ENCODE data around the gene CDC42SE2. TPM values are rescaled to one million over a fixed set of nuclear protein-coding genes. Genes with fewer than 3 reads are reported as not detected.
A peak's percentile ranks its signal among the peaks of the same experiment; 100 is the strongest.

CDC42SE2 gene, protein sequence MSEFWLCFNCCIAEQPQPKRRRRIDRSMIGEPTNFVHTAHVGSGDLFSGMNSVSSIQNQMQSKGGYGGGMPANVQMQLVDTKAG
- 49.6 and 52.3 TPM in 2 replicates for total RNA-seq (2014; rRNA removed; shearing (Covaris generic))

DNA sequence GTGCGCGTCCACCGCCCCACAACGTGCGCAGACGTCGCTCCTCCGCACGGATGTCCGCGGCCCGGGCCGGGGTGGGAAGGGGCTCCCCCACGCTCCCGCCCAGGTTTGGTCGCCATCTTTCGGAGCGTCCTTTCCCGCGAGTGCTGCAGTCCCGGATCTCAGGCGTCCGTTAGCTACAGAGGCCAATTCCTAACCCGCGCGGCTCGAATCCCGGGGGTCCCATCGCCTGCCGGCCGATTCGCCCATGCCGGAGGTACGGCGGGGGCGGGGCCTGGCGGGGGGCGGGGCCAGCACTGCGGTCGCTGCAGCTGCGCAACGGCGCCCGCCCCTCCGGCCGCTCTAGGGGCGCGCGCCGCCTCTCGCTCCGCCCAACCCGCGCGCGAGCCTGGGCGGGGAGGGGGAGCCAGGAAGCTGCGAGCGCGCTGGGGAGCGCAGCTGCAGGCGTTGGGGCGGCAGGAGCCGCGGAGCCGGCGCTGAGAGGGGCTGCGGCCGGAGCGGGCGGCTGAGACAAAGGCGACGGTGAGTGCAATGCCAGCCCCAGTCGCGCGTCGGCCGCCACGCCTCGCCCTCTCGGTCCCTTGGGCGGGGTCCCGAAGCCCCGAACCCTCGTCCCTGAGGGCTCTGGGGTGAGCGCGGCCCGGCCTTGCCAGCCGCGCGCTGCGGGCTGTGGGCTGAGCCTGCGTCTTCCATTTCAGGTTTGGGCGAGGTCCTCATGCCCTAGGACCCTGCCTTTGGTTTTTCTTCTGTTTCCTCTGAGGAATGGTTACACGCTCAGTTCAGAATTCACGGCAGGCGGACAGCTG lies at the start of gene CDC42SE2:
TSS of gene CDC42SE2 (plus strand) at position 406 of the 803 bp plus-strand sequence. CDS start 95,441 bp downstream, outside the sequence.
- peak; percentile 67 for DNase-seq (ENCODE audit: low spot score)

DNA sequence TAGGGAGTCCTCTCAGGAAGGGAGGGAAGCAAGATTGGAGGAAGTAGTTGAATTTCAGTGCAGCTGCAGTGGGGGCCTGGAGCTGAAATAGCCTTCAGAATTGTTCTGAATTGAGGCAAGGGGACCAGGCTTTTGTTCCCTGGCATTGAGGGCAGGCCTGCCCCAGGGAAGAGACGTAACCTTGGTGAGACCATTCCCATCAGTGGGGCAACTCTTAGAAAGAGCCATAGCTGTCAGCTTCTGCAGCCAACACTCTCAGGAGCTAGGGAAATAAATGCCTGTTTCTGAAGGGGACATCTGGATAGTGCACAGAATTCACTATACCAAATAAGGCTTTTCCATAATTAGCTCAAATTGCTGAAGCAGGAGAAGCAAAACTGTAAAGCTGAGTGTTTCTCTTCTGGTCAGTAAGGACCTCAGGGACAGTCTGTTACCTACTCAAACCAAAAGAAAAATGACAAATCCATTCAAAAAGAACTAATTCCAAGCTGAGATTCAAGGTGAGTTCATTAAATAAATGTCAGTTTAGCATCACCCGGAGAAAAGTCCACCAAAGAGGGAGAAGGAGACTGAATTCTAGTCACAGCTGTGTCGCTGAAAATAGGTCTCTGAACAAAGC lies 49.1 kb upstream of the CDC42SE2 start:
- DNase-seq (ENCODE audit: low spot score), result no peak

DNA sequence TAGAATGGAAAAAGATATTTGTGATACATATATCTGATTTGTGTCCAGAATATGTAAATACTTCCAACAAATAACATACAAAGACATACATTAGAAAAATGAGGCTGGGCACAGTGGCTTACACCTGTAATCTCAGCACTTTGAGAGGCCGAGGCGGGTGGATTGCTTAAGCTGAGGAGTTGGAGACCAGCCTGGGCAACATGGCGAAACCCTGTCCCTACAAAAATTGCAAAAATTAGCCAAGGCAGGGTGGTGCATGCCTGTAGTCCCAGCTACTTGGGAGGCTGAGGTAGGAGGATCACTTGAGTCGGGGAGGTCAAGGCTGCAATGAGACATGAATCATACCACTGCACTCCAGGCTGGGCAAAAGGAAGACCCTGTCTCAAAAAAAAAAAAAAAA lies 46.1 kb upstream of the CDC42SE2 start:
- no peak for DNase-seq (ENCODE audit: low spot score)

DNA sequence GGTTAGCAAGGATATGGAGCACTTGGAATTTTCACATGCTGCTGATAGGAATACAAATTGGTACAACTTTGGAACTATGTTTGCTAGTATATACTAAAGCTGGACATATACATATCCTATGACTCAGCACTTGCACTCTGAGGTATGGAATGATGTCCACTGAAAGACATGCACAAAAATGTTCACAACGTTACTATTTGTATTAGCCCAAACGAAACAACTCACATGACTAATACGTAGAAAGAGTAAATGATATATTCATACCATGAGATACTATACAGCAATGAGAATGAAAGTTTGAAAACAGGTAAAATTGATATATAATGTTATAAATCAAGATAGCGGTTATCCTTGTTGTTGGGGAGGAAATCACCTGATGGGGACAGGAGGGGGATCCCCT lies 45.5 kb upstream of the CDC42SE2 start:
- no peak for DNase-seq (ENCODE audit: low spot score)

DNA sequence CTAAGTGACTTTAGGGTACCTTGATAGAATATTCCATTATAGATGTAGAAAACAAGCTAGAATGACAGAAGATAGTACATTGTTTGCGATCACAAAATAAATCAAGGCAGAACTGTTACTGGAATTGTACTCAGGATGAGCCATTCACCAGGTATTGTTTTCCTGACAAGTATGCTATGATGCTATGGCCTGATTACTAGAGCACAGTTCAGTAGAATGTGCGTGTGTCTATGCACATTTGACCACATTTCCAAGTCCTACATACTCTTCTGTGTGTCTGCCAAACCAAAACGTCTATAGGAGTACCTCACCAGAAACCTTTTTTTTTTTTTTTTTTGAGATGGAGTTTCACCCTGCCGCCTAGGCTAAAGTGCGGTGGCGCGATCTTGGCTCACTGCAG lies 43.3 kb upstream of the CDC42SE2 start:
- no peak for DNase-seq (ENCODE audit: low spot score)

DNA sequence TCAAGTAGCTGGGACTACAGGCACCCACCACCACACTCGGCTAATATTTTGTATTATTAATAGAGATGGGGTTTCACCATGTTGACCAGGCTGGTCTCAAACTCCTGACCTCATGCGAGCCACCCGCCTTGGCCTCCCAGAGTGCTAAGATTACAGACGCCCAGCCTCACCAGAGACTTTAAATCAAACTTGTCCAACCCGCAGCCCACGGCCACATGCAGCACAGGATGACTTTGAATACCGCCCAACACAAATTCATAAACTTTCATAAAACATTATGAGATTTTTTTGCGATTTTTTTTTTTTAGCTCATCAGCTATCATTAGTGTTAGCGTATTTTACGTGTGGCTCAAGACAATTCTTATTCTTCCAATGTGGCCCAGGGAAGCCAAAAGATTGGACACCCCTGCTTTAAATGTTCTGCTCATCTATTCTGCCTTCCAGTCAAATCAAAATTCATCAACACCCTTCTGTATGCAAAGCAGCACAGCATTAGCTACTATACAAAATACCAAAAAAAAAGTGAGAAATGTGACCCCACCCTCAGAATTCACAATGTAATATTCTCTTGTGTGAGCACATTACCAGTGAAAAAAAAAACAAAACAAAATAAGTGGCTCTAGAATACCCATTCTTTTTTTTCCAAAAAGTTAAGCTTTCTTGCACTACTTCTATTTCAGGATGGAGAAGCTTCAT lies 42.7 kb upstream of the CDC42SE2 start:
- no peak for DNase-seq (ENCODE audit: low spot score)

DNA sequence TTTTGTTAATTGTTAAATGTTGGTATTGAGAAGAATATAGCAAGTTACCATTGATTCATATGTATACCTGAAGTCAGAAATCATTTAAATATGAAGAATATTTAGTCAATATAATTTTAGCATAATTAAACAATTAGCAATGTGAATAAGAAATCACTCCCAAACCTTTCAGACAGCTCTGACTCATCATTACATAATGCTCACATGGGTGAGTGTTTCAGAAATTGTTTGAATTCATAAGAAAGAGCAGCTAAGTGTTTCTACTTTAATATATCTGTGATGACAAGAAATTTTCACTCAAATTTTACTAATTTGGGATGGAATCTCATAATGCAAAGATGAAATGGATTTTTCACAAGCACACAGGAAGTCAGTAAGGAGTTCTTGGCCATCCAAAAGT lies 42.0 kb upstream of the CDC42SE2 start:
- no peak for DNase-seq (ENCODE audit: low spot score)

DNA sequence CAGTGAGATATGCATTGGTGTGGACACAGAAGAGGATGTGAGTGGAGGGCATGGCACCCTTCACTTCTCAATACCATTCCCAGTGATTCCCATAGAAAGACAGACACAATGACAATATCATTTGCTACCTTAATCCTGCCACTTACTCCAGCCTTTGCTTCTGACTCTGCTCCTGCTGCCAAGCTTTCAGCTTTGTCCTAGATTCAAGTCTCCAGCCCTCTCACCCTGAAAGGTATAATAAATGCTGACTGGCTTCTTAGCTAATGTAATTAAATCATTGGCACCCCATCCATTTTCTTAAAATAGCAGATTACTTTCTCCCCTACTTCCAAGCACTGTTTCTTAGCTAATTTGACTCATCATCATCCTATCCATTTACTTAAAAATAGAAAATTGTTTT lies 41.1 kb upstream of the CDC42SE2 start:
- no peak for DNase-seq (ENCODE audit: low spot score)

DNA sequence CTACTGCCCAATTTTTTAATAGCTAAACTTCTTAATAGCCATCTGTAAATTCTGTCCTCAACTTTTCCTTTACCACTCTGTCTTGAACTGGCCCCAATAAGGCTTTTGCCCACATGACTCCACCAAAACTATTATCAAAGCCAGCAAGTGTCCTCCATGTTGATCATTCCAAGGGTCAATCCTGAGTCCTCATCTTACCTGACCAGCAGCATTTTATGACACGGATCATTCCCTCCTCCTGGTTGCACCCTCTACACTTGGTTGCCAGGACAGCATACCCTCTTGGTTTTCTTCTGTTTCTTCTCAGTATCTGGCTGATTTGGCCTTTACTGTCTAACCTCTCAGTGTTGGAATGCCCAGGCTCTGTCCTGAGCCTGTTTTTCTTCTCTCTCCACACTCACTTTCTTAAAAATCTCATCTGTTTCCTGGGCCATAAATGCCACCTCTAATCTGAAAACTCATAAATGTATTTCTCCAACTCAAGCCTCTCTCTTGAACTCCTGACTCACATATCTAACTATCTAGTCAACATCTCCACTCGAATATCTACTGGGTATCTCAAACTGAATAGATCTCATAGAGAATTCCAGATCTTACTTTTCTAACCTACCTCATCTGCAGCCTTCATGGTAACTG lies 40.0 kb upstream of the CDC42SE2 start:
- no peak for DNase-seq (ENCODE audit: low spot score)

DNA sequence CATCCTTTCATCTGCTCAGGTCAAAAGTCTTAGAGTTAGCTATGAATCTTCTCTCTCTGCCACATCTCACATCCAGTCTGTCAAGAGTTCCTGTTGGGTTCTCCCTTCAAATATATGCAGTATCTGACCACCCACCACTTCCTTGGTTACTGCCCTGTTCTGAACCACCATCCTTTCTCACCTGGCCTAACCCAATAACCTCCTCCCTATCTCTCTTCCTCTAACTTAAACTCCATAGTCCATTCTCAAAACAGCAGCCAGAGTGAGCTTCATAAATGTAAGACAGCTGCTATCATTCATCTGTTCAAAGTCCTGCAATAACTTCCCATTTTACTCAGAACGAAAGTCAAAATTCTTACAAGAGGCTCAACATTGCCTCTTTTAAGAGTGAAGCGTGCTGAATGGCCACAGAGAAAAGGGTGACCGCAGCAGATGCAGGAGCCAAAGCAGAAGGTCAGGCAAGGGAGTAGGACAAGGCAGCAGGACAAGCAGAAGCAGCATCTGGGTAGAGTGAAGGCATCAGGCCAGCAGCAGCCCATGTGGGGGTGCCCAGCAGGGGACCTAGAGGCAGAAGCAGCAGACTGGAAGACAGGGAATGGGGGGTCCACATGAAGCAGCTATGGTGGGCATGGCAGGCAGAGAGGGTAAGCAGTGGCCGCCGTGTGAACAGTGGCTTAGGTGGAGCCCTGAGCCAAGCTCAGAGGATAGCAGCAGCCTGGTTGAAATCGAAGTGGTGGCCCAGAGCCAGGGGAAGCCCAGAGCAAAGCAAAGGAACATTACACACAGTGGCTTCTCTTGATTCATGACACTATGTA lies 39.3 kb upstream of the CDC42SE2 start:
- DNase-seq (ENCODE audit: low spot score), result no peak

DNA sequence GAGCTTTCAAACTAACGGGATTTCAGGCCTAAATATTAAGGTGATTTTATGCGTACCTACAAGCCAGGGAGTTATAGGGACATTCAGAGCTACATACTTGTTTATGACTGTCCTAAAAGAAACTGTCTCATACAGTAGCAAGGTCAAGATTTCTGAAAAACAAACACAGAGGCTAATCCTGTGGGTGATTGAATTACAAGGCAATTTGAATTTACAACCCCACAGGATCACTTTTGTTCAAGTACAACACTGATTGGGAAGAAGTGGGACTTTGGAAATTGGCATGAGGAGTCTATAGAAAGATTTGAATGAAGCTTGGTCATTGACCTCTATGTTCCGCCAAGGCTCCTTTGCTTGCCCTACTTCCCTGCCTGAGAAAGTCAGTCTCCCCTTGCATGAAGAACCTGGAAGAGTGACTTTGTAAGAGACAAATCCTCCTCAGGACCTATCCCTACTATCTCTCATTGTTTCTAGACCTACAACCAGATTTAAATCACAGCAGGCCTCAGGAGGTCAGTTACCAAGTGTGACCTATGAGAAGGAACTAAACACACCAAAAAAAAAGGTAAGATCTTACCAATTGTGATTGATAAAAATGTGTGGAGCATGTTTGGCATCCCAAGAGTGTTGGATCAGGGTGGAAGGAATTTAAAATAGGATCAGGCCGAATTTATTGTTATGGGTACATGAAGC lies 38.4 kb upstream of the CDC42SE2 start:
- no peak for DNase-seq (ENCODE audit: low spot score)

DNA sequence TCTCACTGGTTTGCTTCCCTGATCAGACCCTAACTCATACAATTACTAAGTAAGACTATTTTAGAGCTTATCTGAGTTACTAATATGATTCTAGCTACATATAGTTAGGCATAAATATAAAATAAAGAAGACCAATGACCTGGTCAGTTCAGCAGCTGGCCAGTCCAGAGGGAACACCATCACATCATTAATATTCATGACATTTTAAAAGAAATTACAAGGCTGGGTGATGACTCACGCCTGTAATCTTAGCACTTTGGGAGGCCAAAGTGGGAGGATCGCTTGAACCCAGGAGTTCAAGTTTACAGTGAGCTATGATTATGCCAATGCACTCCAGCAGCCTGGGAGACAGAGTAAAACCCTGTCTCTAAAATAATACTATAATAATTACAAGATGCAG lies 37.0 kb upstream of the CDC42SE2 start:
- no peak for DNase-seq (ENCODE audit: low spot score)

DNA sequence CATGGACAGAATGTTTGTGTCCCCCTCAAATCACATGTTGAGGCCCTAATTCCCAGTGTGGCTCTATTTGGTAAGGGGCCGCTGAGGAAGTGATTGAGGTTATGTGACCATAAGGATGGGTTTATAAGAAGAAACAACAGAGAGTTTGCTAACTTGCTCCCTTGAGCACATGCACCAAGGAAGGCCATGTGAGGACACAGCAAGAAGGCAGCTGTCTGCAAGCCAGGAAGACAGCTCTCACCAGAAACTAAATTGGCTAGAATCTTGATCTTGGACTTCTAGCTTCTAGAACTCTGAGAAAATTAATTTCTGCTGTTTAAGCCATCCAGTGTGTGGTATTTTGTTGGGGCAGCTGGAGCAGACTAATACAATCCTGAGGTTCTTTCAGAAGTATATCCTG lies 35.2 kb upstream of the CDC42SE2 start:
- DNase-seq (ENCODE audit: low spot score), result no peak

DNA sequence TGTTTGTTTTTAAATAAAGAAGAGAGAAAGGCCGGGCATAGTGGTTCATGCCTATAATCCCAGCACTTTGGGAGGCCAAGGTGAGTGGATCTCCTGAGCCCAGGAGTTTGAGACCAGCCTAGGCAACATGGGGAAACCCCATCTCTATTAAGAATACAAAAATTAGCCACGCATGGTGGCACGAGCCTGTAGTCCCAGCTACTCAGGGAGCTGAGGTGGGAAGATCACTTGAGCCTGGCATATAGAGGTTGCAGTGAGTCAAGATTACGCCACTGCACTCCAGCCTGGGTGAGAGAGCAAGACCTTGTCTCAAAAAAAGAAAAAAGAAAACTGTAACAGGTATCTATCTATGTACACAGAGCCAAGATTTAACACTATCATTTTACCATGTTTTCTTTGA lies 34.2 kb upstream of the CDC42SE2 start:
- no peak for DNase-seq (ENCODE audit: low spot score)

DNA sequence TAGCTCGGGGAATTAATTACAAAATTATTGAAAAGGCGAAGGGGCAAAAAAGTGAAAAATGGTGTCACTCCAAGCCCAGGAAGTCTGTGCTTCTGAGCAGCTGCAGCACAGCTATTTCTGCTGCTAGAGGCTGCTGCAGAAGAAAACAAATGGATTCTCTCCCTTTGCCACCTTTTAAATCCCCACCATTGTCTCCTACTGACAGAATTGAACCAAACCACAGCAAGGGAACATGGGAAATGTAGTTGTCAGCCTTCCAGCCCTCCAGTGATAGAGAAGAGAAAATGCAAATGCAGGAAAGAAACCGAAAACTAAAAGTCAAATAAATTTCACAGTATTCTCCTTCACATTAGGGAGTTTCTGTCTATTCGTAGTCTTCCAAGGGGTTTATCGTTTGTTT lies 33.4 kb upstream of the CDC42SE2 start:
- DNase-seq (ENCODE audit: low spot score), result no peak

DNA sequence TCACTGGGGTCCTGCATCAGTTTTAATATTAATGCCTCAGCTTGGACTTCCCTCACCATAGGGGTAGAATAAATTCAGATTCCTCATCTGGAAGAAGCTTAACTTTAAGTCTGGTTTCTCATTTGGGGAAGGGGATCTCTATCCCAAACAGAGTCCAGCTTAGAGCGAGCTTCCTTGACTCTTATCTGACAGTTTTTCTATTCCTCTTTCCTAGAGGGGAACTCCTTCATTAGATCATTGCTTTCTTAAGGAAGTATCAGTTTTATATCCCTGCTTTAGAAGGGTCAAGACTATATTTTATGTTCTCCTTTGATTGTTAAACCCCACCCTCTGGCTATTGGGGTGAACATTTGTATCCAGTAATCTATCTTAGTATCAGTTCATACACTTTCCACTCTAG lies 24.2 kb upstream of the CDC42SE2 start:
- DNase-seq (ENCODE audit: low spot score), result no peak

DNA sequence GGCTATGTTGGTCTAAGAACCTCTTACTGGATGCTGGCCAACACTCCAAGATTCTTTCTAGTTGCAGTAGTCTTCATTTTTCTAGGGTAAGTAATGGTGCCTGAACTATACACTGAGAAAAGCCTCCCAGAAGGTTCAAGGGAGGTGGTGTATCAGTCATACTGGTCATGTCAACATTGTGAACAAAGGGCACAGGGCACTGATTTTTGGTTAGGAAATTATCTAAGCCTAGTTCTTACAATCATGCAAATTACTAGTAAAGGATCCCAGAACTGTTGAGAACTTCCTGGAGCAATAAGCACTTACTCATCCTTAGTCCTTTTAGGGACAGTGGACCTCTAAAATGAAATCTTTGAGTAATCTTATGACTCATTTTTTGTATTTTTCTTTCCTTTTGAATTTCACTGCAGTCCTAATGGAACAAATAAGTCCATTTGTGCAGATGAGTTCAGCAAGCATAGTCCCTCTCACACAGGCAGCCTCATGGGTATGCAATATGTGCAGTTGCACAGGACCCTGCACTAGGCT lies 21.1 kb upstream of the CDC42SE2 start:
- peak; percentile 63 for DNase-seq (ENCODE audit: low spot score)

DNA sequence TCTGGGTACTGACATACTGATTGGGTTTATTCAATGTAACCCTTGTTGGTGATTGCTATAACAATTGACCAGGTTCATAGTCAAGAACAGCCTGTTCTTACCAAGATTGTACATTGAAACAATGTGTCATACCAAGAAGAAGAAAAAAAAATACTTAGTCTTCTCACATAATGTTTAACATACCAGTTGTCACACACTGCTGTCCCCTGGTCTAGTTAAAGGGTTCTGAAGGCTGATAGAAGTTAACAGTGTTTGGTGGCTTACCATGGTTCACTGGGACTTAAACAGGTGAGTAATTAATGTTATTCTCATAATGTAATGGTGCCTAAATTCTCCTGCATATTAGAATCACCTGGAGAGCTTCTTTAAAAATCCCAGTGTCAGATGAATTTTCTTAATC lies 18.5 kb upstream of the CDC42SE2 start:
- no peak for DNase-seq (ENCODE audit: low spot score)

DNA sequence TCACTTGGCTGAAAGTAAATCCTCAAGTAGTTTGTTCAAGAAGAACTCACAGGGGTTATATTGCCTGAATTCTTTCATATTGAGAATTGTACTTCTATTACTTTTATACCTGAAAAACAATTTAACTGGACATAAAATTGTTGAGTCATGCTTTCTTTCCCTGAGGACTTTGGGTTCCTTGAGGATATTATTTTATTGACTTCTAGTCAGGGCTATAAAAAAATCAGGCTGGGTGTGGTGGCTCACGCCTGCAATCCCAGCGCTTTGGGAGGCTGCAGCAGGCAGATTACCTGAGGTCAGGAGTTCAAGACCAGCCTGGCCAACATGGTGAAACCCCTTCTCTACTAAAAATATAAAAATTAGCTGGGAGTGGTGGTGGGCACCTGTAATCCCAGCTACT lies 17.9 kb upstream of the CDC42SE2 start:
- no peak for DNase-seq (ENCODE audit: low spot score)

DNA sequence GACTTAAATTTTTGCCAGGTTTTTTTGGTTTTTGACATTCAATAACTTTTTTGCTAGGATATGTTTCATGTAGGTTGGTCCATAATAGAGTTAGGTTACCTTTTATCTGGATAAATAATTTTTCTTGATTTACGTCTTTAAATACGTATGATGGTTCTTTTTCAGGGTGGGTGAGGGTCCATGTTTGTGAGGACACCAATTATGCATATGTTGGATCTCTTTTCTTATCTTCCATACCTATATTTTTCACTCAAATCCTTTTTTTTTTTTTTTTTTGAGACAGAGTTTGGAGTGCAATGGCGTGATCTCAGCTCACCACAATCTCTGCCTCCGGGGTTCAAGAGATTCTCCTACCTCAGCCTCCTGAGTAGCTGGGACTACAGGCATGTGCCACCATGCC lies 17.3 kb upstream of the CDC42SE2 start:
- DNase-seq (ENCODE audit: low spot score), result no peak

All from A172 (cell line).